Measurements from ENCODE around the gene CALML5. TPM values are rescaled to one million over a fixed set of nuclear protein-coding genes. Genes with fewer than 3 reads are reported as not detected.

The CALML5 gene
- total and polyA plus RNA-seq, 7 donors = not detected

DNA sequence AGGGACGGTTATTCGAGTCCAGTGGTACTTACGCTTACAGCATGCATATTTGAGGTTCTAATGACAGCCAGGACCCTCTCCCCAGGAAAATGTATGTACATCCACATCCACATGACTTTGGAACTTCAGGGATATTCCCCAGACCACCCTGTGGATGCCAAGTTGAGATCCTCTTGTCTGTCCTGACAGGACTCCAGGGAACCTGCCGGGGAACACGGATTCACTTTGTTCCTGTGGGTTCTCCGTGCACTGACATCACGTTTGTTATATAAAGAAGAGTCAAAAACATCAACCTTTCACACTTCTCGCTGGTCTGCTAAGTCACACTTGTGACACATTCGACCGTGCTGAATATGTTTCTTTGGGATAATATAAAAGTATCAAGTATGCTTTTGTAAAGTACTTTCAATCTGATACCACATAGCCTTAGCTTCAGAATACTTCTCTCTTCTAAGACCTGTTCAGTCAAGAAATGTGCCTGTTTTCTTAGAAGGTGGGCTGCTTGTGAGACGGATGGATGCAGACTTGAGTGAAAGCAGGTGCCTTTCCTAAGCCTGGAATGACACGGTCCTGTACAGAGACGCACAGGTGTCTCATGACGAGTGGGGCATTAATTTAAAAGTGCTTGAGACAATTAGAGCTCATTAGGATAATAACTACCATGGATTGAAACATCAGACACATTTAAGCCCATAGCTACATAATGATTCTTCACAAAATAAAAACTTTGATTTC lies 38.7 kb downstream of the CALML5 start:
- WGBS, 3 donors = 75 to 81% (median 77%) methylated on average over 14 of the region's 14 CpGs
- H3K9me3 ChIP-seq = no peaks in the 10 kb centered on the region
- peaks cover 0 to 47% of the 10 kb centered on the region in 2 donors for H3K36me3 ChIP-seq (ENCODE audit: insufficient read depth in 1 of 2, low read depth in 1 of 2)
- no peak overlapping the region for H3K4me3 ChIP-seq
- intact Hi-C loops (cut with DNase I) = loop anchor here in 1 of 2 donors (5.0 kb wide), 1 partner anchor 152 kb away; no protein-coding TSS in a partner anchor
- ATAC-seq (no peak), DNase-seq (no peak)
- TF ChIP-seq, protein P1, sequence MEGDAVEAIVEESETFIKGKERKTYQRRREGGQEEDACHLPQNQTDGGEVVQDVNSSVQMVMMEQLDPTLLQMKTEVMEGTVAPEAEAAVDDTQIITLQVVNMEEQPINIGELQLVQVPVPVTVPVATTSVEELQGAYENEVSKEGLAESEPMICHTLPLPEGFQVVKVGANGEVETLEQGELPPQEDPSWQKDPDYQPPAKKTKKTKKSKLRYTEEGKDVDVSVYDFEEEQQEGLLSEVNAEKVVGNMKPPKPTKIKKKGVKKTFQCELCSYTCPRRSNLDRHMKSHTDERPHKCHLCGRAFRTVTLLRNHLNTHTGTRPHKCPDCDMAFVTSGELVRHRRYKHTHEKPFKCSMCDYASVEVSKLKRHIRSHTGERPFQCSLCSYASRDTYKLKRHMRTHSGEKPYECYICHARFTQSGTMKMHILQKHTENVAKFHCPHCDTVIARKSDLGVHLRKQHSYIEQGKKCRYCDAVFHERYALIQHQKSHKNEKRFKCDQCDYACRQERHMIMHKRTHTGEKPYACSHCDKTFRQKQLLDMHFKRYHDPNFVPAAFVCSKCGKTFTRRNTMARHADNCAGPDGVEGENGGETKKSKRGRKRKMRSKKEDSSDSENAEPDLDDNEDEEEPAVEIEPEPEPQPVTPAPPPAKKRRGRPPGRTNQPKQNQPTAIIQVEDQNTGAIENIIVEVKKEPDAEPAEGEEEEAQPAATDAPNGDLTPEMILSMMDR (IDR thresholded peaks at IDR 0.05) = no peak
- H3K27ac ChIP-seq = no peak overlapping the region
- H3K27me3 ChIP-seq (ENCODE audit: insufficient read depth in 3 of 3, low read length in 2 of 3) = no peaks in the 10 kb centered on the region
- no peaks in the 10 kb centered on the region for H3K4me1 ChIP-seq

- intact Hi-C loops (cut with DNase I) = no loop called here
- no peak for ATAC-seq
- Histone ChIP-seq H3K27me3 (ENCODE audit: insufficient read depth in 3 of 3, low read length in 2 of 3) (no peaks in the 10 kb centered on the region), H3K9me3 (no peaks in the 10 kb centered on the region), H3K27ac (no peak overlapping the region), H3K36me3 (ENCODE audit: insufficient read depth in 1 of 2, low read depth in 1 of 2) (peaks cover 4 to 62% of the 10 kb centered on the region in 2 donors), H3K4me3 (no peak overlapping the region), H3K4me1 (no peaks in the 10 kb centered on the region)
- 86 to 94% (median 93%) methylated on average over 8 of the region's 8 CpGs for WGBS, 3 donors
- TF ChIP-seq, protein P1 (IDR thresholded peaks at IDR 0.05) = no peak
- DNase-seq = no peak
Observed at GRCh38 chr10:5458949-5459747, 40.2 kb downstream of the CALML5 start.

GRCh38 chr10:5458425-5458824 lies 40.9 kb downstream of the CALML5 start:
- TF ChIP-seq, protein P1 (IDR thresholded peaks at IDR 0.05) = no peak

DNA sequence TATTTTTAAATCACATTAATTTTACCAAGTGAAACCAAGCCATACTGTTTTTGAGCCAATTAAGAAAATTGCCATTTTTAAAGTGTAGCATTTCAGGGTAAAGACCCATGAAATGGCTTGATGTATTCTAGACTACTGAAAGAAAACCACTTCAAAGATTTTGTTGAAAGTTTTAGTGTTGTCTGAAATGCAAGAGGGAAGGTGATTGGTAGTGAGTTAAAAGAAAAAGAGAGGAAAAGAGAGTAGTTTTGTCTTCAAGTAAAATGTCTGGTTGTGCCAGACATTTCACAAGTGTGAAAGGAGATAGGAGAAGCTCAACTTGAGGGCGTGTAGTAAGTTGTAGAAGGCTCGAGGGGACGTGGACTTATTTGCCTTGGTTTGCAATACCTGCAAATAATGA lies 41.6 kb downstream of the CALML5 start:
- no peaks in the 10 kb centered on the region for H3K9me3 ChIP-seq
- TF ChIP-seq, protein P1 (IDR thresholded peaks at IDR 0.05) = no peak
- no peaks in the 10 kb centered on the region for H3K27me3 ChIP-seq (ENCODE audit: insufficient read depth in 3 of 3, low read length in 2 of 3)
- ATAC-seq (no peak), DNase-seq (no peak)
- H3K4me1 ChIP-seq = no peaks in the 10 kb centered on the region
- 82 to 89% (median 85%) methylated on average over 3 of the region's 3 CpGs for WGBS, 3 donors
- intact Hi-C loops (cut with DNase I) = no loop called here
- H3K27ac ChIP-seq = no peak overlapping the region
- no peak overlapping the region for H3K4me3 ChIP-seq
- H3K36me3 ChIP-seq (ENCODE audit: insufficient read depth in 1 of 2, low read depth in 1 of 2) = peaks cover 10 to 76% of the 10 kb centered on the region in 2 donors

More at GRCh38 chr10:5458425-5458824, 40.9 kb downstream of the CALML5 start:
- intact Hi-C loops (cut with DNase I) = no loop called here
- WGBS, 3 donors = 97 to 100% (median 97%) methylated on average over 1 of the region's 1 CpG
- no peak for DNase-seq
- H3K27ac ChIP-seq = no peak overlapping the region
- H3K9me3 ChIP-seq = no peaks in the 10 kb centered on the region
- no peaks in the 10 kb centered on the region for H3K27me3 ChIP-seq (ENCODE audit: insufficient read depth in 3 of 3, low read length in 2 of 3)
- peaks cover 5 to 69% of the 10 kb centered on the region in 2 donors for H3K36me3 ChIP-seq (ENCODE audit: insufficient read depth in 1 of 2, low read depth in 1 of 2)
- no peak for ATAC-seq
- no peaks in the 10 kb centered on the region for H3K4me1 ChIP-seq
- no peak overlapping the region for H3K4me3 ChIP-seq
